Measurements from ENCODE around the gene G6PC1.

G6PC1 gene

GRCh38 chr17:42937712-42938596, 37.4 kb downstream of the G6PC1 start:
- DNase-seq (ENCODE audit: low spot score), result peak; percentile 49

GRCh38 chr17:42944211-42944610, 43.6 kb downstream of the G6PC1 start:
- DNase-seq (ENCODE audit: low spot score), result no peak

GRCh38 chr17:42946812-42947211, 46.2 kb downstream of the G6PC1 start:
- no peak for DNase-seq (ENCODE audit: low spot score)

- no peak for DNase-seq (ENCODE audit: low spot score)
These were observed 49.6 kb downstream of the G6PC1 start for GRCh38 chr17:42950044-42950783.
